GM18505 (cell line): ENCODE data around the gene FAR2.
A peak's percentile ranks its signal among the peaks of the same experiment; 100 is the strongest.
"Not testable (repeated sequence)": the region's sequence is repeated elsewhere in the genome, so short reads cannot be mapped to it uniquely, and the experiment has no call there.

Experiments used
- ATAC-seq: cut with Tn5 transposase; IDR thresholded peaks from one replicate; pipeline ENCODE4 v1.9.1; 2021; ENCODE audit not compliant: unreplicated experiment
- POLR2A ChIP-seq: IDR thresholded peaks from 4 replicates; pipeline ENCODE4 v1.6.1; 2011; ENCODE audit warnings: borderline replicate concordance; ENCODE audit not compliant: insufficient read depth, insufficient read length; ENCODE audit errors: extremely low read depth

The FAR2 gene

DNA sequence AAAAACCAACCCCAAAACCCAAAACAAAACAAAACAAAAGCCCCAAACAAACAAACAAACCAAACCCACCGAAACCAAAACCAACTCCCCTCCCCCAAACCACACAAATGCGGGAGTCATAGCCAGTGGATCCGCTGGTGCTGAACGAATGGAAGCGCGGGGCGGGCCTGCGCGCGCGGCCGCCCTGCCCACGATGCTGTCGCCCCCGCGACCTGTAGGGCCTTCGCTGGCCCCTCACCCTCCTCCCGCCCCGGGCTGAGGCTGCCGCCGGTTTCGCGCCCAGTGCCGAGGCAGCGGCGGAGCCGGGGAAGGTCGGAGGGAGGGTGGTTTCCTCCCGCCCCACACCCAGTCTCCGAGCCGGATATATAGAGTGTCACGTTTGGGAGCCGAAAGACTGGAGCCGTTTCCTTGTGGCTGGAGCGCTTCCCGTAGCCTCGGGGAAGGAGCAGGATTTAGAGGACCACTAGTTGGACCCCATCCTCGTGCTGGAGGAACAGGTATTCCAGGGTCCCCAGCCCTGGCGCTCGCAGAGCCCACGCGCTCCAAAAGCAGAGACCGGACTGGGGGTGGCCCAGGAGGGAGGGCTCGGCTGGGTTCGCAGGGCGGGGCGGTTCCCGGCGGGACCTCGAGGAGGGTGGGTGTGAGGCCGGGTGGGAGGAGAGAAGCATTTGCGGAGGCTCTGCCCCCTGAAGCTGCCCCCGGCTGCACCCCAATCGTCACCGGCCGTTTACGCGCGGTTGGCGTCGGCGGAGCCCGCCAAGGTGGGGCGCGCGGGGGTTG, at the start of gene FAR2:
FAR2 (plus strand) TSS at position 368 of the 780 bp plus-strand sequence. CDS start 121,172 bp downstream, outside the sequence.
- no peak for TF ChIP-seq POLR2A
- peak; percentile 53 for ATAC-seq

DNA sequence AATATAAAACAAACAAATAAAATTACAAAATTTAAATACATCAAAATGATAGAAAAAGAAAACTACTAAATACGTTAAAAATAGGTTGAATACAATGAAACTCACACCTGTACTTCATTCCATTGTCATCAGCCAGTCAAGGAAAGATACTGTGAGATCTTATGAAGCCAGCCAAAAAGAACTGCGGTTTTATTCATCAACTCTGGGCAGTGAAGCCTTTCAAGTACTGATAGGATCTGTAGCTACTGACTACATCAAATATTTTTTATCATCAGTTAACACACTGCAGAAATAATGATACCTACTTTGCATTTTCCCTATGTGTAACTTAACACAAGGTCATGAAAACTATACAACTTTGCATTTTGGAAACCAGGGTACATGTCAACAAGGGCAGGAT, 46.3 kb upstream of the FAR2 start:
- ATAC-seq = no peak
- TF ChIP-seq POLR2A = no peak

DNA sequence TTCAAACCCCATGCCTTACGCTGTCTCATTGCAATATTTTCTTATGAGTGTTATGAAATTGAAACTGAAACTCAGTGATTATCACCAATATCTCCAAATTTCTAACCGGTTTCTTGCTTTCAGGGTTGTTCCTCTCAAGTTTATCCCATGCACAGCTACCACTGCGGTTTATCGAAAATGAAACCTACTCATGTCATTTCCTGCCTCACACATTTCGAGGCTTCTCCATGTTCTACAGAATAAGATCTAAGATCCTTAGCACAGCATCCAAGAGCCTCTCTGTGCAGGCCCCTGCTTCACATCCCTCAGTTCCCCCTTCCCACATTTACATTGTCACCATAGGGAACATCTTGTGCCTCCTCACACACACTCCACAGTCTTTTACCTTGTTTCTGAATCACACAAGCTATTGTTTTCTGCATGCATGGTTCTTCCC, 45.5 kb upstream of the FAR2 start:
- ATAC-seq = peak; percentile 98

DNA sequence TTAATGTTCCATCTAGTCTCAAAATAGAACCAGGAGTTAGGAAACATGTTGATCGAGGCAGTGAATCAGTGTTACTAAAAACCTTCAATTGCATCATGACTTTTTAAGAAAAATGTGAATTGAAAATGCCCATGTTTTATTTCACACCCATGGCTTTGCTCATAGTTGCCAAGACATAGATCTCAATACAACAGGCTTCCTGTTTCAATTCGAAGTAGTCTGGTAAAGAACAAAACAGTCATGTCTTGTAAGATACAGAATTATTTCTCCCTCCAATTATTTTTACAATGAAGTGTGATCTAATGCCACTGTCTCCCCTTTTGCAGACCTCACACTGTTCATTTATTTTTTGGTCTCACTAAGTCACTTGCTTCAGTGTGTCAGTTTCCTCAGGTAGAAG, 44.6 kb upstream of the FAR2 start:
- TF ChIP-seq POLR2A = no peak
- ATAC-seq = no peak

More for the DNA sequence above, 45.5 kb upstream of the FAR2 start:
- no peak for TF ChIP-seq POLR2A

DNA sequence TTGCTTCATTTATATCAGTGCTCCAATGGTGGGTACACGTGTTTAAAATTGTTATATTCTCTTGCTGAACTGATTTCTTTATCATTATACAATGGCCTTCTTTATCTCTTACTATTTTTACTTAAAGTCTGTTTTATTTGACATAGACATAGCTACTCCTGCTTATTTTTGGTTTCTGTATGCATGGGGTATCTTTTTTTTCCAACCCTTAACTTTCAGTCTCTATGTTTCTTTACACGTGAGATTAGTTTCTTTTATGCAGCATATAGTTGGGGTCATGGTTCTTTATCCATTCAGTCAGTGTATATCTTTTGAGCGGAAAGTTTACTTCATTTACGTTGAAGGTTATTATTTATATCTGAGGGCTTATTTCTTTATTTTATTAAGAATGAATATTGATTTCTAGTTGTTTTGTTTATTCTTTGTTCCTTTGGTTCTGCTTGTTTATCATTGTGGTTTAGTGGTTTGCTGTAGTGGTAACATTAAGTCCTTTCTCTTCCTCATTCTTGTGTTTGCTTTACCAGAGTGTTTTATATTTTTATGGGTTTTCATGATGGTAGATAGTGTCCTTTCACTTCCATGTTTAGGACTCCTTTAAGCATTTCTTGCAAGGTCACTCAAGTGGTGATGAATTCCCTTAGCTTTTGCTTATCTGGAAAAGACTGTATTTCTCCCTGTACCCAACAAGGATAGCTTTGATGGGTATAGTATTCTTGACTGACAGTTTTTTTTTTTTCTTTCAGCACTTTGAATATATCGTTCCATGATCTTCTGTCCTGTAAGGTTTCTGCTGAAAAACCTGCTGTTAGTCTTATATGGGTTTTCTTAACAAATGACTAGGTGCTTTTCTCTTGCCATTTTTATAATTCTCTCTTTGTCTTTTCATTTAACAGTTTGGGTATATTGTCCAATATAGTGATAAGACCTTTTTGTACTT, 38.3 kb upstream of the FAR2 start:
- no peak for TF ChIP-seq POLR2A
- ATAC-seq = peak; percentile 96

DNA sequence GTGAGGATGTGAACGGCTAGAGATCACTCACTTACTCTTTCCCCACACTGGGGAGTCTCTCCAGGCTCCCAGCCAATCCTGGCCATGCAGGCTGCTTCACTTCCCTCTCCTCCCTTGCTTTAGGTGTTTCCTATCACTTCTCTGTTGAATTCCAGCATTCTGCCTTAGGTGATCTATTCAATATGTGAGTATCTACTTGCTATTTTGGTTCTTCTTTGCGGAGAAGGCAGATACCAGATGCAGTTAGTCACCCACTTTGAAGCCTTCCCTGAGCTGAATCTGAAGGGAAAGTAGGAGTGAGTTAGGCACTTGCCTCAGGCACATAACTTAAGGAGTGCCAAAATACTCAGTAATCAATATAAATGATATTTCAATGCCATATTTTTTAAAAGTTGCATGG, 36.0 kb upstream of the FAR2 start:
- TF ChIP-seq POLR2A = no peak

DNA sequence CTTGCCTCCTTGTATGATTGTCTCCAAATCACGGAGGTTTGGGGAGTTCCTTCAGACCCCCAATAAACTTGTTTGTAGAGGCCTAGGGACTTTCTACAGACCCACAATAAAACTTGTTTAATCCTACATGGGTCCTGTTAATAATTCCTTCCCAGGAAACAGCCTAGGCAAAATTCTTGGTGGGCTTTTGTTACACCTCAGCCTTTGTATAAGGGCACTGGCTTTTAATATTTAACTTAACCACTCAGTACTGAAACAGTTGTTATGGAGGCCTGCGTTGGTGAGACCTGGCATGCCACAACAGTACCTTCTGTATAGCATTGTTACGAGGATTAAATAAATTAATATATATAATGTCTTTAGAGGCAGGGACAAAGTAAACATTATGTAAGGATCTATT, 32.7 kb upstream of the FAR2 start:
- TF ChIP-seq POLR2A = no peak
- ATAC-seq = no peak

More for the DNA sequence above, 36.0 kb upstream of the FAR2 start:
- no peak for ATAC-seq

DNA sequence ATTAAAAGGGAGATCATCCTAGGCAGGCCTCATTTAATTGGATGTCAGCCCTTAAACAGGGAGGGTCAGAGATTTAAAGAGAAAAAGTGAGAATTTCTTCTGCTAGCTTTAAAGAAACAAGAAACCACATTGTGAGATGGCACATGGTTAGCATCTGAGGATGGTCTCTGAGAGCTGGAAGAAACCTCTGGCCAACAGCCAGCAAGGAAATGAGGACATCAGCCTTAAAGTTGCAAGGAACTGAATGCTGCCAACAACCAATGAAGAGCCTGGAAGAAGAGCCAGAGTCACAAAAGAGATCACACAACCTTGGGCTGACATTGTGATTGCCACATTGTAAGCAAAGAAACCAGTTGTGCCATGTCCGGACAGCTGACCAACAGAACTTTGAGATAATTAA, 17.5 kb upstream of the FAR2 start:
- no peak for ATAC-seq
- TF ChIP-seq POLR2A = no peak

DNA sequence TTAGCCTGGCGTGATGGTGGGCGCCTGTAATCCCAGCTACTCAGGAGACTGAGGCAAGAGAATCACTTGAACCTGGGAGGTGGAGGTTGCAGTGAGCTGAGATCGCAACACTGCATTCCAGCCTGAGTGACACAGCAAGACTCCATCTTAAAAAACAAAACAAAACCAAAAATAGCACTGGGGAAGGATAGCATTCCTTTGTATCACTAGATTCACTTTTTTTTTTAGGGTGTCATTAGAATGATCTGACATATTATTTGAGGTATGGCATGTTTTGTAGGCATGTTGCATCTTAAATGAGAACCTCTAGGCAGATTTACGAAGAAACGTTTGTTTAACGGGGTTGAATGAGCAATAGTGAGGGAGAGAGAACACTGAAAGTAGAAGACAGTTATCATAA, 16.8 kb upstream of the FAR2 start:
- TF ChIP-seq POLR2A = no peak
- no peak for ATAC-seq

DNA sequence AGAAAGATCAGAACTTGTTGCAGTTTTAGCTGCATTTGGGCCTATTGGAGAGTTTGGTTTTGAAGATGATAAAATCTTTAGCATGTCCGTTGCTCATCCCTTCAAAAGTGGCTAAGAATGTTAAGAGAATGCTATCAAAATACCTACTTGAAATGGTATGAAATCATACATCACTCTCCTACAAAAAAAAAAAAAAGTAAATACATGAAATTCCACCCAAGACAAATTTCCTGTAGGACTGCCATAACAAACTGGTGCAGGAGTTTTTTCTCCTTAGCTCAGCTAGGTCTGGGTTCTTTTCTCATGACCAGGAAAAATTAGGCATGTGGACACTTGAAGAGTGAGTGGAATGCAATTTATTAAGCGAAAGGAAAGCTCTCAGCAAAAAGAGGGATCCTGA, 15.9 kb upstream of the FAR2 start:
- ATAC-seq = no peak
- TF ChIP-seq POLR2A = no peak

DNA sequence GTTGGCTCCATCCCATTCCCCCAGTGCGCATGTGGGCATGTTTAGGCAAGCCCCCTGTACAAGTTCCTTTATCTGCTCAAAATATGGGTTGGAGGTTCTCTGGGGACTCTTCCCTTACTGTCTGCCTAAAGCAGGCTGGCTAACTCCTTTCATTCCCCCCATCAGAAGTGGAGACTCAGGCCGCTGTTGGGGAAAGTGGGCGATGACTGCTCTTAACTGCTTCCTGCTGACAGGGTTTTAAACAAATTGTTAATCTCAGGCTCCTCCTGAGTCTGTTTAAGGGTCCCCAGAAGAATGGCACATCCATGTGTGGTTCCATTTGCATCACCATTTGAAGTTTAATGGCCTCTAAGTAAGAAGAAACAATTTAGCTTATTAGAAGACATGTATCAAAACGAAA, 15.4 kb upstream of the FAR2 start:
- no peak for ATAC-seq

DNA sequence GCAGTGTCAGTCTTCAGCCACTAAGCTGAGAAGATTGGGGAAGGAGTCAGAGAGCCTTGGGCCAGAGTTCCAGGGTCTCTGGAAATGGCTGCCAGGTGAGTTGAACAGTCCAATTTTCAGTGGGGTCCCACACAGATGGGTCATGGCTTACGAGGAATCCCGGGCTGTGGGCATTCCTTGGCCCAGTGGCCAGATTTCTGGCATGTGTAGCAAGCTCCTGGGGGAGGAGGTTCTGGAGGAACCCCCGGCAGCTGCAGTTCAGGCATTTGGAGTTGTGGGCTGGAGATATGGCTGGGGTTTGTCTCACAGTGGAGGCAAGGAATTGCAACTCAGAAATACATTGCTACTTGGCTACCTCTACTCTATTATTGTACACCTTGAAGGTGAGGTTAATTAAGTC, 10.8 kb upstream of the FAR2 start:
- ATAC-seq = not testable (repeated sequence)

More for the DNA sequence above, 15.4 kb upstream of the FAR2 start:
- no peak for TF ChIP-seq POLR2A

DNA sequence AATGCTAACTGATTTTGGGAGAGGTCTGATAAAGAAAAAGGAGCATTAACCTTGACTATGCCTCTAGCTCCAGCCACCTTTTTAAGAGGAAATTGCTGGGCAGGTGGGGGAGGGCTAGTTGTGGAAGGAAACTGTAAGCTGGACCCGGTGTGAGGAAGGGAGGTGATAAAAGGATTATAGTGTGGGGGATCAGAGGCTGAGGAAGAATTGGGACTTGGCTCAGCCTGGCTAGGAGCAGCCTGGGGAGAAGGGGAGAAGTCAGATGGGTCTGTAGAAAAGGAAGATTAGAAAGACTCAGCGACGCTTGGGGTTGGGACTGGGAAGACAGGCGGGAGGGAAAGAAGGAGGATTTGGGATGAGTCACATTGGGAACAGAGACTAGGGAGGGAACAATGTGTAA, 10.2 kb upstream of the FAR2 start:
- ATAC-seq = not testable (repeated sequence)
